ENCODE measurements around the gene VPS11. TPM values are rescaled to one million over a fixed set of nuclear protein-coding genes. Genes with fewer than 3 reads are reported as not detected.

The VPS11 gene
- total RNA-seq, 3 donors from 2014 or later, result 24.1 to 31.5 (median 30.0) TPM

- Mint-ChIP-seq H3K4me3 (no peak overlapping the region), H3K9me3 (no peaks in the 10 kb centered on the region), H3K4me1 (ENCODE audit: low read depth) (peaks cover 16% of the 10 kb centered on the region), H3K27me3 (ENCODE audit: low read depth) (no peaks in the 10 kb centered on the region), H3K36me3 (ENCODE audit: insufficient read depth) (peaks cover 28% of the 10 kb centered on the region)
- DNase-seq (no peak), ATAC-seq (no peak)
Observed at GRCh38 chr11:119081682-119082260, 14.2 kb downstream of the VPS11 start.

DNA sequence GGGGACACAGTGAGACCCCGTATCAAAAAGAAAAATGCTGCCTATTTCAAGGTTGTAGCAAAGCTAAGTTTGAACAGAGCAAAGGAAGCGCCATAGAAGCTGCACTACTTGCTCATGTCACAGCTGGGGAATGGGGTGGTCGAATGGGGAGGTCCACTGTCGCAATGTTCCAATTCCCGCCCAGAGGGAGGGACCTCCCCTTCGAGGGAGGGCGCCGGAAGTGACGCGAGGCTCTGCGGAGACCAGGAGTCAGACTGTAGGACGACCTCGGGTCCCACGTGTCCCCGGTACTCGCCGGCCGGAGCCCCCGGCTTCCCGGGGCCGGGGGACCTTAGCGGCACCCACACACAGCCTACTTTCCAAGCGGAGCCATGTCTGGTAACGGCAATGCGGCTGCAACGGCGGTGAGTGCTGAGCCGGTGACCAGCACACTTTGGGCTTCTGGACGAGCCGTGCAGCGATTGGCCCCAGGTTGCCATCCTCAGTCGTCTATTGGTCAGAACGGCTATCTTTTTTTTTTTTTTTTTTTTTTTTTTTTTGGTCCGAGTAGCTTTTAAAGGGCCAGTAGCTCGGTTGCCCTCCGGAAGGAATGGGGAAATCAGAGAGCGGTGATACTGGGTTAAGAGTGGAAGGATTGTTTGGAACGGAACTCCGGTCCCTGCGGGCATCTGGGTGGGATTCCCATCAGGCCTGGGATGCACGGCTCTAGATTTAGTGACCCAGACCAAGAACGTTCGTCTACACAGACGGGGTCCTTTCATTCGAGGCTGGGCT is 17.2 kb downstream of the VPS11 start, which contains the start of gene HMBS:
TSS of gene HMBS (plus strand) at position 219 of the 774 bp plus-strand sequence. CDS start at position 372, 153 bp downstream.
- ATAC-seq (peak; percentile 95), DNase-seq (peak; percentile 88)
- Mint-ChIP-seq H3K36me3 (ENCODE audit: insufficient read depth) (peaks cover 13% of the 10 kb centered on the region), H3K4me3 (peak within 1 kb of the TSS; percentile 97), H3K27me3 (ENCODE audit: low read depth) (no peaks in the 10 kb centered on the region), H3K4me1 (ENCODE audit: low read depth) (peaks cover 23% of the 10 kb centered on the region), H3K9me3 (no peaks in the 10 kb centered on the region)

GRCh38 chr11:119085437-119085847 is 17.8 kb downstream of the VPS11 start:
- no peaks in the 10 kb centered on the region for H3K27me3 Mint-ChIP-seq (ENCODE audit: low read depth)
- peak; percentile 27 to 29 for ATAC-seq
- no peaks in the 10 kb centered on the region for H3K9me3 Mint-ChIP-seq
- peak overlapping the region; percentile 97 for H3K4me3 Mint-ChIP-seq
- peaks cover 13% of the 10 kb centered on the region for H3K36me3 Mint-ChIP-seq (ENCODE audit: insufficient read depth)
- peaks cover 23% of the 10 kb centered on the region for H3K4me1 Mint-ChIP-seq (ENCODE audit: low read depth)
- peak; percentile 47 for DNase-seq

GRCh38 chr11:119087123-119087522 is 19.5 kb downstream of the VPS11 start:
- peaks cover 23% of the 10 kb centered on the region for H3K4me1 Mint-ChIP-seq (ENCODE audit: low read depth)
- no peaks in the 10 kb centered on the region for H3K9me3 Mint-ChIP-seq
- H3K4me3 Mint-ChIP-seq, result peak overlapping the region; percentile 50
- H3K27me3 Mint-ChIP-seq (ENCODE audit: low read depth), result no peaks in the 10 kb centered on the region
- ATAC-seq (no peak), DNase-seq (no peak)
- peaks cover 5% of the 10 kb centered on the region for H3K36me3 Mint-ChIP-seq (ENCODE audit: insufficient read depth)

- Mint-ChIP-seq H3K36me3 (ENCODE audit: insufficient read depth) (peaks cover 6% of the 10 kb centered on the region), H3K9me3 (no peaks in the 10 kb centered on the region), H3K4me1 (ENCODE audit: low read depth) (peaks cover 28% of the 10 kb centered on the region), H3K4me3 (no peak overlapping the region), H3K27me3 (ENCODE audit: low read depth) (no peaks in the 10 kb centered on the region)
- DNase-seq (no peak), ATAC-seq (no peak)
Observed at GRCh38 chr11:119087747-119088241, 20.2 kb downstream of the VPS11 start.

GRCh38 chr11:119088406-119088805 is 20.8 kb downstream of the VPS11 start:
- Mint-ChIP-seq H3K4me1 (ENCODE audit: low read depth) (peaks cover 33% of the 10 kb centered on the region), H3K9me3 (no peaks in the 10 kb centered on the region), H3K27me3 (ENCODE audit: low read depth) (no peaks in the 10 kb centered on the region), H3K4me3 (no peak overlapping the region), H3K36me3 (ENCODE audit: insufficient read depth) (peaks cover 9% of the 10 kb centered on the region)
- DNase-seq, result no peak
- ATAC-seq, result no peak

DNA sequence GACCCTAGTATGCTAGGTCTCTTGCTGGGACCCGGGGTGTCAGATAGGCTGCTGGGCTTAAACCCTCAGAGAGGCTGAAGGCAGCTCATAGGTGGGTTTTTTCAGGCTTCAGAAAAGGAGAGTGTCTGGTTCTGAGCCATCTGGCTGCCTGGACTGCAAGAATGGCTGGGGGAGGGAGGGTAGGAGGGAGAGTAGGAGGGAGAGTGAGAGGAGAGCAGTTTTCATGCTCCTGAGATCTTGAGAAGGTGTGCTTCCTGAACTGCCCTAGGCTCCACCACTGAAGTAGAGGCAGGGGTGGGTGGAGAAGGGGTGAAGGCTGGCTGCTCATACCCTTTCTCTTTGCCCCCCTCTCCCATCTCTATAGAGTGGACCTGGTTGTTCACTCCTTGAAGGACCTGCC is 21.7 kb downstream of the VPS11 start:
- H3K27me3 Mint-ChIP-seq (ENCODE audit: low read depth), result no peaks in the 10 kb centered on the region
- H3K36me3 Mint-ChIP-seq (ENCODE audit: insufficient read depth), result peaks cover 15% of the 10 kb centered on the region
- ATAC-seq (no peak), DNase-seq (no peak)
- peaks cover 37% of the 10 kb centered on the region for H3K4me1 Mint-ChIP-seq (ENCODE audit: low read depth)
- H3K9me3 Mint-ChIP-seq, result no peaks in the 10 kb centered on the region
- H3K4me3 Mint-ChIP-seq, result no peak overlapping the region

DNA sequence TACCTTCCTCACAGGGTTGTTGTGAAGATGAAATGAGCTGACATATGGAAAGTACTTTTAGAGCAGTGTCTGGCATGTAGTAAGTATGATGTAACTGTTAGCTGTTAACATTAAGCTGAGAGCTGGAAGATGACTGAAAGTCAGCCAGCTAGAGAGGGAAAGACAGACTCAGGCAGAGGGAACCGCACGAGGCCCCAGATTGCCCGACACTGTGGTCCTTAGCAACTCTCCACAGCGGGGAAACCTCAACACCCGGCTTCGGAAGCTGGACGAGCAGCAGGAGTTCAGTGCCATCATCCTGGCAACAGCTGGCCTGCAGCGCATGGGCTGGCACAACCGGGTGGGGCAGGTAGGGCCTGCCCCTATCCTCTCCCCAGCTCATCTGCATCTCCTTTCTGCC is 23.6 kb downstream of the VPS11 start:
- Mint-ChIP-seq H3K27me3 (ENCODE audit: low read depth) (no peaks in the 10 kb centered on the region), H3K4me3 (no peak overlapping the region), H3K36me3 (ENCODE audit: insufficient read depth) (peaks cover 15% of the 10 kb centered on the region), H3K4me1 (ENCODE audit: low read depth) (peaks cover 29% of the 10 kb centered on the region), H3K9me3 (no peaks in the 10 kb centered on the region)
- DNase-seq (no peak), ATAC-seq (no peak)

DNA sequence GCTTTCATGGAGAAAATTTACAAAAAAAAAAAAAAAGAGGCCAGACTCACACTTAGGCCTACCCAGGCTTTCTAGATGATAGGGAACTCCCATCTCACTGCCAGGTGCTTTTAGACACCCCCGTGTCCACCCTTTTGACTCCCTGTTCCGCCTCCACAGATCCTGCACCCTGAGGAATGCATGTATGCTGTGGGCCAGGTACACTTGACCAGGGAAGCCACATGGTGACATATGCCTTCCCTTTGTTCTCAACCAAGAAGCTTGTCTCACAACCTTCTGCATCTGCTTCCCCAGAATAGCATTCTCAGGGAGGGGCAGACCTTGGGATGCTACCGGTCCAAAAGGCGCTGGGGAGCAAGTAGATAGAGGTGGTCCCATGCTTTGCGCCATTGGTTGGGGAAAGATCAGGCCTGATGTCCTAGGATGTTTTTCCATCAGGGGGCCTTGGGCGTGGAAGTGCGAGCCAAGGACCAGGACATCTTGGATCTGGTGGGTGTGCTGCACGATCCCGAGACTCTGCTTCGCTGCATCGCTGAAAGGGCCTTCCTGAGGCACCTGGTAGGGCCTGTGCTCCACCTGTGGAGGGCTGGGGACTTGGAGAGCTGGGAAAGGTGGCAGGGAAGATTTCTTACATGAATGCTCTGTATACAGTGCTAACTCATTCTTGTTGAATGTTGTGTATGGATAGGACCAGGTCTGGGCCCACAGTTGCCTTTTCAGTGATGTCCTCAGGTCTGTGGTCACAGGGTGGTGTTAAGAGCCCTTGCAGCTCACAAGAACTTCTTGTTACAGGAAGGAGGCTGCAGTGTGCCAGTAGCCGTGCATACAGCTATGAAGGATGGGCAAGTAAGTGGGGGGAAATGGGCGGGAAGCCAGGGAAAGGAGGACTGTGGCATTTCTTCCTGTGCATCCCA is 24.6 kb downstream of the VPS11 start:
- Mint-ChIP-seq H3K27me3 (ENCODE audit: low read depth) (no peaks in the 10 kb centered on the region), H3K4me3 (peak overlapping the region; percentile 92)
- DNase-seq, result no peak

DNA sequence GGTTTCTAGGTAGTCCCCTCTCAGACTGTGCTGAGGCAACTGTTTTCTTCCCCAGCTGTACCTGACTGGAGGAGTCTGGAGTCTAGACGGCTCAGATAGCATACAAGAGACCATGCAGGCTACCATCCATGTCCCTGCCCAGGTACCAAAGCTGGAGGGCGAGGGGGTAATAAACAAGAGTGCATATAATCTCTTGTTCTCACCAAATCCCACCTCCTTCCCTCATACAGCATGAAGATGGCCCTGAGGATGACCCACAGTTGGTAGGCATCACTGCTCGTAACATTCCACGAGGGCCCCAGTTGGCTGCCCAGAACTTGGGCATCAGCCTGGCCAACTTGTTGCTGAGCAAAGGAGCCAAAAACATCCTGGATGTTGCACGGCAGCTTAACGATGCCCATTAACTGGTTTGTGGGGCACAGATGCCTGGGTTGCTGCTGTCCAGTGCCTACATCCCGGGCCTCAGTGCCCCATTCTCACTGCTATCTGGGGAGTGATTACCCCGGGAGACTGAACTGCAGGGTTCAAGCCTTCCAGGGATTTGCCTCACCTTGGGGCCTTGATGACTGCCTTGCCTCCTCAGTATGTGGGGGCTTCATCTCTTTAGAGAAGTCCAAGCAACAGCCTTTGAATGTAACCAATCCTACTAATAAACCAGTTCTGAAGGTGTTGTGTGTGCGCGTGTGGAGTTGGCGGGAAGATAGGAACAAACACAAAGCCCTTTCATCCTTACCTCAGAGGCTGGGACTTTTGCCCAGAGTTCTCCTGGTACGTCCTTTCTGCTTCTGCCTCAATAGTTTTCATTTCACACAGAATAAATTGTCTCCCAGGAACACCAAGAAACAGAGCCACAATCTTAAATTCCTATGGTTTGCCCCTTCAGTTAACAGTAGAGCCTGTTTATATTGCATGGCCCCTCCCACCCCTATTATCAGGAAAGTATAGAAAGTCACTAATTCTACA is 25.5 kb downstream of the VPS11 start:
- H3K4me3 Mint-ChIP-seq, result peak overlapping the region; percentile 92
- ATAC-seq (no peak), DNase-seq (no peak)
- H3K4me1 Mint-ChIP-seq (ENCODE audit: low read depth), result peaks cover 21% of the 10 kb centered on the region
- peaks cover 26% of the 10 kb centered on the region for H3K36me3 Mint-ChIP-seq (ENCODE audit: insufficient read depth)
- H3K27me3 Mint-ChIP-seq (ENCODE audit: low read depth), result no peaks in the 10 kb centered on the region
- no peaks in the 10 kb centered on the region for H3K9me3 Mint-ChIP-seq

More for the DNA sequence above, 24.6 kb downstream of the VPS11 start:
- ATAC-seq, result no peak
- Mint-ChIP-seq H3K36me3 (ENCODE audit: insufficient read depth) (peaks cover 20% of the 10 kb centered on the region), H3K4me1 (ENCODE audit: low read depth) (peaks cover 27% of the 10 kb centered on the region), H3K9me3 (no peaks in the 10 kb centered on the region)

DNA sequence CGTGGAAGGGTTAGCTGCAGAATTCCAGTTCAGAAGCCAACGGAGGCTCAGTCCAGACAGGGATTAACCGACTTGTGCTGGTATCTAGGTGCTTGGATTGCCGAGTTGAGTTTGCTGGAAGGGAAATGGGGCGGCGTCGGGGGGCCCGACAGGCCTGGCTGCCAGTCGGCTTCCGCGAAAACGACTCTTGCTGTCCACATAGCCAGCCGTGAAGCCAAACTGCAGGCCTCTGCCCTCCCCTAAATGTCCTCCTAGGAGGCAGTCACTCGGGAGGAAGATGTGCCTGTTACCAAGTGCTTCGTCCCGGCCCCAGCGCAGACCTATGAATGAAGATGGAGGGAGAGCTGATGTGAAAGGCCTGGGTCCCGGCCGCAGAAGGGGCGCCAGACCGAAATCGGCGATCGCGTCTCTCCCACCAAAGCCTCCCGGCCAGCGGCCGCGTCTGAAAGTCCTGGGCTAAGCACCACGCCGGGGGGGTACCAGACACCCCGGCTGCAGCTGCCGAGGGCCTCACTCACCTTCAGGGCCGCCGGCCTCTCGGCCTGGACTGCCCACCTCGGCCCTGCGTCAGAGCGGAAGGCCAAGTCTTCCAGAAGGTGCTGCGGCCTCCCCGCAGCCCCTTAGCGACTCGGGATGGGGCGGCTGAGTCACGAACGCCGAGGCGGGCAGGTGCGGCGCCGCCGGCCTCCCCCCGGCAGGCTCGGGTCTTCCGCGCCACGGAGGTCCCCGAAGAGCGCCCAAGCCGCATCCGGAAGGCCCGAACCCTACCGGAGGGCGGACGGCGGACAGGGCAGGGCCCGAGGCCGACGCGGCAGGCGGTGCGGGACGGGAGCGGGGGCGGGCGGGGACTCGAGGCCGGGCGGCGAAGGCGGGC is 26.6 kb downstream of the VPS11 start:
- ATAC-seq (peak; percentile 30 to 36), DNase-seq (peak; percentile 46)
- Mint-ChIP-seq H3K9me3 (no peaks in the 10 kb centered on the region), H3K4me3 (peak overlapping the region; percentile 92), H3K4me1 (ENCODE audit: low read depth) (peaks cover 25% of the 10 kb centered on the region), H3K36me3 (ENCODE audit: insufficient read depth) (peaks cover 34% of the 10 kb centered on the region), H3K27me3 (ENCODE audit: low read depth) (no peaks in the 10 kb centered on the region)

DNA sequence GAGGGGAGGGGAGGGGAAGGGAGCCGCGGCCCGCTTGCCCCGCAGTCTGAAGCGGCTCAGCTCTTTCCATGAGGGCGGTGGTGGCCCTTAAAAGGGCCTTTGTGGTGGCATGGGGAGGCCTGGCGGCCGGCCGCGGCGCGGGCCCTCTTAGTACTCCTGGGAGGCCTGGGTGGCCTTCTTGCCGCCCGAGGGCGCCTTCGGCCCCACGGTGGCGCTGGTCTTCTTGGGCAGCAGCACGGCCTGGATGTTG is 27.1 kb downstream of the VPS11 start:
- no peaks in the 10 kb centered on the region for H3K9me3 Mint-ChIP-seq
- peak; percentile 49 to 53 for ATAC-seq
- peak overlapping the region; percentile 92 for H3K4me3 Mint-ChIP-seq
- H3K36me3 Mint-ChIP-seq (ENCODE audit: insufficient read depth), result peaks cover 34% of the 10 kb centered on the region
- DNase-seq, result no peak
- no peaks in the 10 kb centered on the region for H3K27me3 Mint-ChIP-seq (ENCODE audit: low read depth)
- H3K4me1 Mint-ChIP-seq (ENCODE audit: low read depth), result peaks cover 26% of the 10 kb centered on the region

Measured in activated T-cell treated with anti-CD3 and anti-CD28 coated beads, Interleukin-2, amount 50 U/mL, for 4 hours (primary cell).